ACC112 (cell line): ENCODE results near the gene OXCT1.

Experiments
- H2AFZ ChIP-seq: fragments of 200-600 bp; sonication (generic); one replicate; pipeline ENCODE4 v1.6.0; 2017; ENCODE audit warnings: antibody characterized with exemption, low read length; ENCODE audit not compliant: unreplicated experiment
- H3K27ac ChIP-seq: fragments of 200-600 bp; sonication (generic); 2 replicates; pipeline ENCODE4 v1.5.1; 2014; ENCODE audit warnings: low read depth, mild to moderate bottlenecking, antibody characterized with exemption, low read length, moderate library complexity
- H3K27me3 ChIP-seq: fragments of 200-600 bp; sonication (generic); 2 replicates; pipeline ENCODE4 v1.6.1; 2014; ENCODE audit warnings: mild to moderate bottlenecking, antibody characterized with exemption, low read length, moderate library complexity, mixed read lengths; ENCODE audit not compliant: insufficient read depth
- H3K36me3 ChIP-seq: fragments of 200-600 bp; sonication (generic); 2 replicates; pipeline ENCODE4 v1.6.1; 2016; ENCODE audit warnings: mild to moderate bottlenecking, antibody characterized with exemption, low read length, moderate library complexity, mixed read lengths; ENCODE audit not compliant: insufficient read depth
- H3K4me1 ChIP-seq: fragments of 200-600 bp; sonication (generic); one replicate; pipeline ENCODE4 v1.6.1; 2016; ENCODE audit warnings: low read length, mixed read lengths; ENCODE audit not compliant: insufficient read depth, unreplicated experiment, control insufficient read depth
- H3K4me3 ChIP-seq: fragments of 200-600 bp; sonication (generic); 2 replicates; pipeline ENCODE4 v1.5.1; 2014; ENCODE audit warnings: mild to moderate bottlenecking, low read depth, low read length
- H3K79me2 ChIP-seq: fragments of 200-600 bp; sonication (generic); one replicate; pipeline ENCODE4 v1.6.0; 2016; ENCODE audit warnings: low read length; ENCODE audit not compliant: control insufficient read depth, unreplicated experiment, insufficient read depth

The OXCT1 gene

DNA sequence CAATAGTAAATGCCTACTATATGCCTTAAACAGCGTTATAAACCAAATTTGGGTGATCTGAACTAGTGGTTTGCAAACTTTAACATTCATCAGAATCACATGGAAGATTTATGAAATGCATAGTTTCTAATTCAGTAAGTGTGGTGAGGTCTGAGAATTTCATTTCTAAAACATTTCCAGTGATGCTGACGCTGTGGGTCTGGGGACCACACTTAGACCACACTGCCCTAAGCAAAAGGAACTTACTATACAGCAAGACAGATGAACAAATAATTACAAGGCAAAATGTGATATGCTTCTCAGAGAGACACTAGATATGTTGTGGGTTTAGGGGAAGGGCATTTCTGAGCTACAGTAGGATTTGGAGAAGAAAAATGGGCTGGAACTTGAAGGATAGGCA is 72.6 kb downstream of the OXCT1 start:
- no peak overlapping the region for H2AFZ ChIP-seq
- no peak overlapping the region for H3K4me3 ChIP-seq
- 0 out of 2 replicates have a peak, but pooled peaks cover 8% of the 10 kb centered on the region for H3K36me3 ChIP-seq
- H3K27ac ChIP-seq = no peak overlapping the region
- H3K27me3 ChIP-seq = no peaks in the 10 kb centered on the region
- H3K4me1 ChIP-seq = peaks cover 39% of the 10 kb centered on the region
- no peaks in the 10 kb centered on the region for H3K79me2 ChIP-seq

DNA sequence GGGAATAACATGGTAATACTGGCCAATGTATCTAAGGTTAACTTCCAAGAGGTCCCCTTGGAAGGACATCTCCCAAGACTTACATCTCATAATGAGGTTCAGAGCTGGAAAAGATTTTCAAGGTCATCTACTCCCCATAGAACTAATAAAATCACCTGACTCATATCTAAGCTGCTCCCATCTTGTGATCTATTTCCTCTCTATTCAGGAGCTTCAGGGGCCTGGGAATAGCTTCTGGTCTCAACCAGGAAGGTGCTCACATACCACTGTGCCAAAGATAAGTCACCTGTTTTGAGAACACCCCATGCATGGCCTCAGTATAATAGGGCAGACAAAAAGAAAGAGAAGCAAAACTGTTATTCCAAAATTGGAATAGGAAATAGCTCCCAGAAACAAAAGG is 74.2 kb downstream of the OXCT1 start:
- H3K27ac ChIP-seq = 0 out of 2 replicates have a peak overlapping the region, but pooled peaks have one; percentile 4
- no peaks in the 10 kb centered on the region for H3K79me2 ChIP-seq
- H3K4me1 ChIP-seq = peaks cover 45% of the 10 kb centered on the region
- H2AFZ ChIP-seq = no peak overlapping the region
- 0 out of 2 replicates have a peak, but pooled peaks cover 8% of the 10 kb centered on the region for H3K36me3 ChIP-seq
- no peaks in the 10 kb centered on the region for H3K27me3 ChIP-seq
- no peak overlapping the region for H3K4me3 ChIP-seq

DNA sequence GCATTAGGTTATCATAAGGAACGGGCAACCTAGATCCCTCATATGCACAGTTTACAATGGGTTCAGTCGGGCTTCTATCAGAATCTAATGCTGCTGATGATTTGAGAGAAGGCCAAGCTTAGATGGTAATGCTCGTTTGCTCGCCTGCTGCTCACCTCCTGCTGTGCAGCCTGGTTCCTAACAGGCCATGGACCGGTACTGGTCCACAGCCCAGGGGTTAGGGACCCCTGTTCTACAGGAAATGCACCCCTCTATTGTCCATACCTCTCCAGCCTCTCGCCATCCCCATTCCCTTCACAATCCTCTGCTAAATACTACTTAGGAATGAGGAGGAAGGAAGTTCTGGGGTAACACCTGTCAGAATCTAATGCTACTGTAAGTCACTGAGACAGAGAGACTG is 75.1 kb downstream of the OXCT1 start:
- Histone ChIP-seq H3K79me2 (no peaks in the 10 kb centered on the region), H3K27me3 (no peaks in the 10 kb centered on the region), H2AFZ (no peak overlapping the region), H3K4me3 (0 out of 2 replicates have a peak overlapping the region, but pooled peaks have one; percentile 42), H3K27ac (peak overlapping the region; percentile 84), H3K36me3 (0 out of 2 replicates have a peak, but pooled peaks cover 4% of the 10 kb centered on the region), H3K4me1 (peaks cover 54% of the 10 kb centered on the region)

DNA sequence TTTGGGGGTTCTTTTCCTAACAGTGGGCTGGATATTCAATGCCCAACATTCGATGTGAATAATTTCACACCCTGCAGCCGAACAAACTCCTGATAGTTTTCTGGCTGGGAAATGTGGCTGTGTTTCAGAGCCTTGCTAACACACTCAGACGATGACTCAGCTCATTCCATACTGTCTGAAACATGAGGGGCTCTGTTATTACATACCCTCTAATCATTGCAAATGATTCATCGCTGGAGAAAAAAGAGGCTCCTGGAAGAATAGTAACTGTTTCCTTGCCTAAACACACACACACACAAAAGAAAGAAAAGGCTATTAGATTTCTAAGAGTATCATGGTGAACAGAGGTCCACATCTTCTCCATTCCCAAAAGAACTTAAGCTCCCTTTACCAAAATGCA is 75.8 kb downstream of the OXCT1 start:
- H3K27me3 ChIP-seq = no peaks in the 10 kb centered on the region
- H3K27ac ChIP-seq = peak overlapping the region; percentile 84
- H3K79me2 ChIP-seq = no peaks in the 10 kb centered on the region
- peak overlapping the region; percentile 2 for H2AFZ ChIP-seq
- H3K4me3 ChIP-seq = peak overlapping the region; percentile 42
- 0 out of 2 replicates have a peak, but pooled peaks cover 4% of the 10 kb centered on the region for H3K36me3 ChIP-seq
- H3K4me1 ChIP-seq = peaks cover 61% of the 10 kb centered on the region

DNA sequence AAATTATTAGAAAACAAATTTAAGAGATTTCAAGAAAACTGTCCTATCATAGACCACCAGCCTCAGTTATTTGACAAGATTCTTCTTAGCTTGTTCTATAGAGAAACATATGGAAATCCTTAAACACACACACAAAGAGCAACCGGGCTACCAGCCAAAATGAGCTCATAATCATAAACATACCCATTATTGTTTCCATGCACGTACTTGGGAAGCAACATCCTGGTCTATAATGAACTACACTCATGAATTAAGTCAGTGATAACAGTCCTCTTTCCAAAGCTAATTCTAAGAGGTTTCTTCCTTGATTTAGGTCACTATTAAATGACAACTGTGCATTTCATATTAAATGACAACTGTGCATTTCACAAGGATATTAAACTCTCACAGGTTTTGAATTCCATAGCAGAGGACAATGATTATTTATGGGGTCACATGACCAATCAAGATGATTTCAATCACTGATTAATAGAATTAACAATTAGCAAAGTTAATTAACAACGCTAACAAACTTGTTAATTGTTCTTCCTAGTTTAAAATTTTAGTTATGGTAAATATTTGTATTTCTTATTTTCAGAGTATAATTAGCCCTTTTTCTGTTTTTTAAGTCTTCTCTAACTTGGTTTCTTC is 77.0 kb downstream of the OXCT1 start:
- H2AFZ ChIP-seq = no peak overlapping the region
- H3K4me1 ChIP-seq = peaks cover 71% of the 10 kb centered on the region
- no peaks in the 10 kb centered on the region for H3K27me3 ChIP-seq
- no peak overlapping the region for H3K4me3 ChIP-seq
- H3K36me3 ChIP-seq = 0 out of 2 replicates have a peak, but pooled peaks cover 4% of the 10 kb centered on the region
- H3K79me2 ChIP-seq = no peaks in the 10 kb centered on the region
- peak overlapping the region; percentile 17 for H3K27ac ChIP-seq

DNA sequence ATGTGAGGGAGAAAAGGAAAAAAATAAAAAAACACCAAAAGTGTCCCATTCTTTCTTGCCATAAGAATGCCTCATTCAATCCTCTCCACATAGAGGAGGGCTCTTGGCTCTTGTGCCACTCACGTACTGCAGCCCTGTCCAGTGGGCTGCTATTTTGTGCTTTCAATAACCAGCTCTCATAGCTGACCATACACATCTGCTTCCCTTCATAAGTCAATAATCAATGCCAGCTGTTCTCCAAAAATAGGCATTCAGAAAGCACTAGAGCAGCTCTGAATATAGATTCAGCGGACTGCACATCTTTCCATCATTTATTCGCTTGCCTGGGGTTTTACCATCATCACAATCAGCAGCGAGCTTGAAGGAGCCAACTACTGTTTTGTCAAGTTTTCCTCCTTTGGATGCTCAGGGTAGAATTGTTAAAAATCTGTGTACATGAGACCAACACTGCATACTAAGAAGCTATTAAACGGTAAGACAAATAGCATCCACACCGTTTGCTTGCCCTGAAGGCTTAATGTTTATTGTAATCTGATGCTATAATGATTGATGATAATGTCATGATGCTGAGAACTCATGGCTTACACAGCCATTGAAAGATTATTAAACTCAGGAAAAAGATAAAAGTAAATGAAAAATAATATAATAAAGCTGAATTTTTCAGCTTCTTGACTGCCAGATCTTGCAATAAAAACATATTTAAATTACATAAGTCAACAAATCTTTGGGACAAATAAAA is 80.0 kb downstream of the OXCT1 start:
- no peak overlapping the region for H2AFZ ChIP-seq
- no peak overlapping the region for H3K4me3 ChIP-seq
- H3K79me2 ChIP-seq = no peaks in the 10 kb centered on the region
- peaks cover 69% of the 10 kb centered on the region for H3K4me1 ChIP-seq
- no peaks in the 10 kb centered on the region for H3K27me3 ChIP-seq
- H3K27ac ChIP-seq = peak overlapping the region; percentile 74
- no peaks in the 10 kb centered on the region for H3K36me3 ChIP-seq

DNA sequence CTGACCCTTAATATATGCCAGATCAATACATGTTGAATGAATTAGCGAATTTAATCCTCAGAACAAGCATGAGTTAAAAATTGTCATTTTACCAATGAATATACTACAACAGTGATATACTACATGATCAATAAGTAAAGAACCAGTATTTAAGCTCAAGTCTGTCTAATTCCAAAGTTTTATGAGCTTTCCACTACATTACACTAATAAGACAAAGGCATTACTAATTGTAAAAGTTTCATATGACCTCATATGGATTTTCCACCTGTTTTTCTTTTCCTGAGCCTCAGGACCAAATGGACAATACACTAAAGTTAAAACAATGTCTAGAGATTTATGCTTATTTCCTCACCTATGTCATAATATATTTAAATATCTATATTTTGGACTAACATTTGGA is 80.8 kb downstream of the OXCT1 start:
- Histone ChIP-seq H2AFZ (no peak overlapping the region), H3K4me3 (peak overlapping the region; percentile 44; the same call in 1 of the 2 replicates), H3K4me1 (peaks cover 61% of the 10 kb centered on the region), H3K79me2 (no peaks in the 10 kb centered on the region), H3K36me3 (no peaks in the 10 kb centered on the region), H3K27me3 (no peaks in the 10 kb centered on the region), H3K27ac (peak overlapping the region; percentile 74)

DNA sequence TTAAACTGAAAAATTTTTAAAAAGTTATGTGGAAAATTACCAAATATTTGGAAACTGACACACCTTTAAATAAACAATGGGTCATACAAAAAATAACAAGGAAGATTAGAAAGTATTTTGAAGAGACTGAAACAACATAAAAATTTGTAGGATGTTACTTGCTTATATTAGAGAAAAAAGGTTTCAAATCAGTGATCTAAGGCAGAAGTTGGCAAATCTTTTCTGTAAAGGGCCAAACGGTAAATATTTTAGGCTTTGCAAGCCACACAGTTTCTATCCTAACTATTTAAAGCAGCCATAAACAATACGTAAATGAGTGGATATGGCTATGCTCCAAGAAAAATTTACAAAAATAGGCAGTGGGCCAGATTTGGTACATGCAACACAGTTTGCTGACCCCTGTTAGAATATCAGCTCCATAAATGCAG is 81.3 kb downstream of the OXCT1 start:
- Histone ChIP-seq H3K79me2 (no peaks in the 10 kb centered on the region), H3K4me1 (peaks cover 56% of the 10 kb centered on the region), H3K27me3 (no peaks in the 10 kb centered on the region), H3K4me3 (peak overlapping the region; percentile 44; the same call in 1 of the 2 replicates), H3K27ac (peak overlapping the region; percentile 74), H3K36me3 (no peaks in the 10 kb centered on the region), H2AFZ (no peak overlapping the region)

DNA sequence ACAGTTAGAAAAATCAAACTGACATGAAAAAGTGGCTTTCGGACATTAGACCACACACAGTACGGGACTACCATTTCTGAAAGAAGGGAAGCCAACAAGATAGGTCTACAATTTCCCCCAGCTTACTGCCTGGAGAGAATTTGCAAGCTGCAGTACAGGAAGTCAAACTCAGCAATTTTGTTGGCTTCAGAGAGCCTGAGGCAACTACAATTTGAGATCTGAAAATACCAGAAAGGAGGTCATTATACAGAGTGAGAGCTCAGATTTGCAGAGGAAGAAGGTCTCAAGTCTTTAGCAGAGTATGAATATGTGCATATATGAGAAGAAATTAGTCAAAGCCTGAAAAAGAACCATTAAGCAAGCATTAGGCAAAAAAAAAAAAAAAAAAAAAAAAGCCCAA is 83.0 kb downstream of the OXCT1 start:
- H3K27me3 ChIP-seq = no peaks in the 10 kb centered on the region
- peaks cover 8% of the 10 kb centered on the region; the same call in 1 of the 2 replicates for H3K36me3 ChIP-seq
- H3K79me2 ChIP-seq = no peaks in the 10 kb centered on the region
- H2AFZ ChIP-seq = no peak overlapping the region
- H3K27ac ChIP-seq = no peak overlapping the region
- H3K4me1 ChIP-seq = peaks cover 40% of the 10 kb centered on the region
- H3K4me3 ChIP-seq = no peak overlapping the region

DNA sequence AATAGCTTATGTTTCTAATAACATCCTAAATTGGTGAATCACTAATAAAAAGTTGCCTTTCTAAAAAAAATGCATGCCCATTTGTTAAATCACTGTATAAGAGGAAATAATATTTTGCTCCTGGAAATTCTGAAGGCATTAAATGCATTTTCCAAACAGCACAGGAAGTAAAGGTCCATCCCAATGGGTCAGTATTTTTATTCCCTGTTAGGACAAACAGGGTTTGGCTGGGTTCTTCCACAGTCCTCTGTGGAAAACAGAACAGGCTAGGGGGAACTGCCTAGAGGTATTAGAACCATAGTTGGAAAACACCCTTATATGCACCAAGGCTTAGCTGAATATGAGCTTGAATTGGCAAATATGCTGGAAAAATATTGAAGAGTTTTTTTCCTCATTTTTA is 85.2 kb downstream of the OXCT1 start:
- Histone ChIP-seq H2AFZ (no peak overlapping the region), H3K27ac (no peak overlapping the region), H3K4me1 (peaks cover 28% of the 10 kb centered on the region), H3K36me3 (peaks cover 8% of the 10 kb centered on the region; the same call in 1 of the 2 replicates), H3K79me2 (no peaks in the 10 kb centered on the region), H3K4me3 (no peak overlapping the region), H3K27me3 (no peaks in the 10 kb centered on the region)
